Measurements from ENCODE around the gene FRMD4A.

Gene FRMD4A

DNA sequence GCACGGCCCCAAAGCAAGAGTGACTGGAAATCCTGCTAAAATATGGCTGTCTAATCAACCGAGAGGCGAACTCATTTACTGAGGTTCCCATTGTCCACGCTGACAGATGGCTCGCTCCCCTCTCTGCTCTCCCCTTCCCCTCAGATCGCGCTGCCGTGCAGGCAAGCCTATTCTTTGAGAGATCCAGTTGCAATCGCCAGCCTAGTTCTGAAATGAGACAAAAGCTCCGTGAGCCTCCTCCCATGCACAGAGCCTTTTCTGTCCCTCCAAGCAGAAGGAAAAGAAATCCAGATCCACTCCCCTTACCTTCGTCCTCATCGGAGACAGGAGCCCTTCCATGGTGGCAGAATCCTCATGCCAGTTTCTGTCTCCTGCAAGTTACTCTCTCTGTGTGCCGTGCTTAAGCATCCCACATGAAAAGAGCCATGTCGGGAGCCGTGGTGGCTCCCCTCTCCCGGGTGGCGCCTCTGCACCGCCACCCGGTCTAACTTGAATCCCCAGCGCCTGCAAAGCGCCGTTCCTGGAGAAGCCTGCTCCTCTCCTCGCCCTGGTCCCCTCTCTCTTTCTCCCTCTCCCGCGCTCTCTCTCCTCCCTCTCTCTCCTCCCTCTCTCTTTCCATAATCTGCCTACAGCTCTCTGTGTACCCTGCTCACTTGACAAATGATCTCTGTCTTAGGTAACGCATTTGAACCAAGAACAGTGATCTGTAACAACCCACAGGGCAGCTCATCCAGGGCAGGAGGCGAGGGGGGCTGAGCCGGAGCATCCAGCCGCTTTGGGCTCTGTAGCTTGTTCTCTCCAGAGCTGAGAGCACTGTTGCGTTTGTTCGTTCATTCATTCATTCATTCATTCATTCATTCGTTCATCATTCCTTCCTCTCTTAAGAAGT lies 156.8 kb downstream of the FRMD4A start:
- DNase-seq, result peak; percentile 25
- no peaks in the 10 kb centered on the region for H3K4me1 ChIP-seq (ENCODE audit: low read length)
- no peaks in the 10 kb centered on the region for H3F3A ChIP-seq (ENCODE audit: insufficient read depth, low read length)
- peak overlapping the region; percentile 62 for H3K4me2 ChIP-seq (ENCODE audit: low read depth, low read length)
- peak overlapping the region; percentile 73 for H2AFZ ChIP-seq (ENCODE audit: low read length)
- H3K27ac ChIP-seq (ENCODE audit: low read length), result no peak overlapping the region
- TF ChIP-seq EZH2 (optimal IDR thresholded peaks at IDR 0.05; ENCODE audit: low read depth, low read length), result no peak
- no peak for TF ChIP-seq EZH2phosphoT487 (IDR thresholded peaks at IDR 0.05; ENCODE audit: low read length)
- TF ChIP-seq, protein P1, sequence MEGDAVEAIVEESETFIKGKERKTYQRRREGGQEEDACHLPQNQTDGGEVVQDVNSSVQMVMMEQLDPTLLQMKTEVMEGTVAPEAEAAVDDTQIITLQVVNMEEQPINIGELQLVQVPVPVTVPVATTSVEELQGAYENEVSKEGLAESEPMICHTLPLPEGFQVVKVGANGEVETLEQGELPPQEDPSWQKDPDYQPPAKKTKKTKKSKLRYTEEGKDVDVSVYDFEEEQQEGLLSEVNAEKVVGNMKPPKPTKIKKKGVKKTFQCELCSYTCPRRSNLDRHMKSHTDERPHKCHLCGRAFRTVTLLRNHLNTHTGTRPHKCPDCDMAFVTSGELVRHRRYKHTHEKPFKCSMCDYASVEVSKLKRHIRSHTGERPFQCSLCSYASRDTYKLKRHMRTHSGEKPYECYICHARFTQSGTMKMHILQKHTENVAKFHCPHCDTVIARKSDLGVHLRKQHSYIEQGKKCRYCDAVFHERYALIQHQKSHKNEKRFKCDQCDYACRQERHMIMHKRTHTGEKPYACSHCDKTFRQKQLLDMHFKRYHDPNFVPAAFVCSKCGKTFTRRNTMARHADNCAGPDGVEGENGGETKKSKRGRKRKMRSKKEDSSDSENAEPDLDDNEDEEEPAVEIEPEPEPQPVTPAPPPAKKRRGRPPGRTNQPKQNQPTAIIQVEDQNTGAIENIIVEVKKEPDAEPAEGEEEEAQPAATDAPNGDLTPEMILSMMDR (IDR thresholded peaks at IDR 0.05; ENCODE audit: low read length), result no peak
- no peaks in the 10 kb centered on the region for H4K20me1 ChIP-seq (ENCODE audit: insufficient read depth, low read length)
- no peaks in the 10 kb centered on the region for H3K27me3 ChIP-seq (replicated peaks; ENCODE audit: insufficient read depth, low read length)
- no peaks in the 10 kb centered on the region for H3K9me3 ChIP-seq (replicated peaks; ENCODE audit: insufficient read depth, low read length)
- no peaks in the 10 kb centered on the region for H3K79me2 ChIP-seq (ENCODE audit: low read length)
- no peak overlapping the region; the same call in 1 of the 2 replicates for H3K9ac ChIP-seq (ENCODE audit: low read length)
- H3K36me3 ChIP-seq (replicated peaks; ENCODE audit: insufficient read depth, low read length), result no peaks in the 10 kb centered on the region
- H3K4me3 ChIP-seq (ENCODE audit: low read length), result peak overlapping the region; percentile 41
- H3K9me2 ChIP-seq (replicated peaks; ENCODE audit: insufficient read depth, low read length), result no peaks in the 10 kb centered on the region

- no peaks in the 10 kb centered on the region for H3K27me3 ChIP-seq (replicated peaks; ENCODE audit: insufficient read depth, low read length)
- no peaks in the 10 kb centered on the region for H3K9me2 ChIP-seq (replicated peaks; ENCODE audit: insufficient read depth, low read length)
- no peak overlapping the region; the same call in 1 of the 2 replicates for H3K9ac ChIP-seq (ENCODE audit: low read length)
- peak overlapping the region; percentile 41 for H3K4me3 ChIP-seq (ENCODE audit: low read length)
- no peaks in the 10 kb centered on the region for H3K9me3 ChIP-seq (replicated peaks; ENCODE audit: insufficient read depth, low read length)
- no peaks in the 10 kb centered on the region for H4K20me1 ChIP-seq (ENCODE audit: insufficient read depth, low read length)
- H3K4me2 ChIP-seq (ENCODE audit: low read depth, low read length), result peak overlapping the region; percentile 62
- no peaks in the 10 kb centered on the region for H3K36me3 ChIP-seq (replicated peaks; ENCODE audit: insufficient read depth, low read length)
- TF ChIP-seq EZH2 (optimal IDR thresholded peaks at IDR 0.05; ENCODE audit: low read depth, low read length) (no peak), EZH2phosphoT487 (IDR thresholded peaks at IDR 0.05; ENCODE audit: low read length) (no peak)
- TF ChIP-seq, protein P1 (IDR thresholded peaks at IDR 0.05; ENCODE audit: low read length), result no peak
- no peaks in the 10 kb centered on the region for H3F3A ChIP-seq (ENCODE audit: insufficient read depth, low read length)
- H3K79me2 ChIP-seq (ENCODE audit: low read length), result no peaks in the 10 kb centered on the region
- no peak overlapping the region for H3K27ac ChIP-seq (ENCODE audit: low read length)
- peak overlapping the region; percentile 73 for H2AFZ ChIP-seq (ENCODE audit: low read length)
- DNase-seq, result no peak
- H3K4me1 ChIP-seq (ENCODE audit: low read length), result no peaks in the 10 kb centered on the region
Measured at GRCh38 chr10:14173391-14173705, 157.4 kb downstream of the FRMD4A start.

GRCh38 chr10:14172336-14172950 lies 158.3 kb downstream of the FRMD4A start:
- Histone ChIP-seq H3K36me3 (replicated peaks; ENCODE audit: insufficient read depth, low read length) (no peaks in the 10 kb centered on the region), H3K4me1 (ENCODE audit: low read length) (no peaks in the 10 kb centered on the region), H3K4me3 (ENCODE audit: low read length) (no peak overlapping the region), H3K9me3 (replicated peaks; ENCODE audit: insufficient read depth, low read length) (no peaks in the 10 kb centered on the region), H3K9me2 (replicated peaks; ENCODE audit: insufficient read depth, low read length) (no peaks in the 10 kb centered on the region), H3K4me2 (ENCODE audit: low read depth, low read length) (no peak overlapping the region), H3K27ac (ENCODE audit: low read length) (no peak overlapping the region), H3K9ac (ENCODE audit: low read length) (no peak overlapping the region), H2AFZ (ENCODE audit: low read length) (no peak overlapping the region), H3K79me2 (ENCODE audit: low read length) (no peaks in the 10 kb centered on the region), H4K20me1 (ENCODE audit: insufficient read depth, low read length) (no peaks in the 10 kb centered on the region), H3K27me3 (replicated peaks; ENCODE audit: insufficient read depth, low read length) (no peaks in the 10 kb centered on the region), H3F3A (ENCODE audit: insufficient read depth, low read length) (no peaks in the 10 kb centered on the region)
- TF ChIP-seq, protein P1 (IDR thresholded peaks at IDR 0.05; ENCODE audit: low read length), result no peak
- TF ChIP-seq EZH2 (optimal IDR thresholded peaks at IDR 0.05; ENCODE audit: low read depth, low read length), result no peak
- TF ChIP-seq EZH2phosphoT487 (IDR thresholded peaks at IDR 0.05; ENCODE audit: low read length), result no peak
- no peak for DNase-seq

All from MM.1S (cell line).